Colonic mucosa (tissue), 4 donors: Measurements from ENCODE around the gene GNPDA1. TPM values are rescaled to one million over a fixed set of nuclear protein-coding genes. Genes with fewer than 3 reads are reported as not detected.
A peak's percentile ranks its signal among the peaks of the same experiment; 100 is the strongest.

Experiments
- DNase-seq: peaks from one replicate; pipeline ENCODE4 v3.0.0-alpha.2; 2020
- H3K27ac ChIP-seq: fragments of 200-600 bp; one replicate; pipeline ENCODE4 v1.8.0; 2021
- H3K27me3 ChIP-seq: fragments of 200-600 bp; one replicate; pipeline ENCODE4 v1.8.0; 2021
- H3K36me3 ChIP-seq: fragments of 200-600 bp; one replicate; pipeline ENCODE4 v1.8.0; 2021
- H3K4me1 ChIP-seq: fragments of 200-600 bp; one replicate; pipeline ENCODE4 v1.8.0; 2021; ENCODE audit warnings: mild to moderate bottlenecking
- H3K4me3 ChIP-seq: fragments of 200-600 bp; one replicate; pipeline ENCODE4 v1.8.0; 2021
- H3K9ac ChIP-seq, 2 donors: one replicate each; pipeline ENCODE4 v1.7.0; 2013; ENCODE audit warnings: control low read depth in 2 of 2, low read depth in 2 of 2, low read length in 2 of 2
- H3K9me3 ChIP-seq: fragments of 200-600 bp; one replicate; pipeline ENCODE4 v1.8.0; 2021
- intact Hi-C: fragments of 100-400 bp; cut with DNase I; formaldehyde crosslinking; loops from one replicate; pipeline ENCODE4 v1.14.1; 2022
- total RNA-seq, 2 donors: library from RNA; stranded (reverse); fragmentation: NEBNext Ultra II Directional in 1 of 2; extraction: Animal tissue kit (Norgen Biotek cat#: 25700) in 1 of 2; gene quantifications; one replicate each; pipeline ENCODE4 v1.2.1, GENCODE V29; 2021
- TF ChIP-seq, protein P1 (sequence below): fragments of 200-600 bp; IDR thresholded peaks from one replicate; pipeline ENCODE4 v1.8.0; 2022; ENCODE audit warnings: antibody characterized with exemption, mild to moderate bottlenecking
- donor health status: healthy.
- donor health status: DM: no; HTN: no; CAD: no.
- donor health status: DM: no; HTN: no; CAD: no.

Gene GNPDA1
- total RNA-seq, 2 donors from 2014 or later, result 15.5 to 19.6 TPM

DNA sequence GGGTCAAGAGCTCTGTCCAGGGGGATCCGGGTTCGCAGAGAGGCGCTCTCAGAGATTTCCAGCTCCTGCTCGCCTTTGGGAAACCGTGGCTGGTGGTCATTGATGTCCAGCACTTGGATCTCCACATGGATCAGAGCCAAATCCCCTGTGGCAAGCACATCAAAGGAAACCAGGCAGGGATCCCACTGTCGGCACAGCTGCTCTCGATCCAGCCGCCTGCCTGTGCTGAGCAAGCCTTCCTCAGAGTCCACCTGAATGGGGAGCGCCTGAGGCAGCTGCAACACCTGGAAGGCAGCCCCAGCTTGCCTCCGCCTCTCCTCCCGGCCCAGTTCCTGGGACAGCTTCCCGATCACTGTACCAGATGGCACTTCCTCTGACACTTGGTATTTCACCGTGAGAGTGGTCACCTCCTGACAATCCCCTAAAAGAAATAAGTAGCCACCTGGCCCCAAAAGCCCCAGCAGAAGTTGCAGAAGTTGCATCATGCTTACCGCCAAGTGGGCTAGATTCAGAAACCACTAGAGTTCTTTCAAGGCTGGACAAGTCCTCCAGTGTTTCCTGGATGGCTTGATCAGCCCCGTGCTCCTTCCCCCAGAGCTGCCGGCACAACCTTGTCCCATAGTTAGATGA, 55.3 kb downstream of the GNPDA1 start:
- intact Hi-C loops, result no loop called here
- H3K4me1 ChIP-seq, result no peaks in the 10 kb centered on the region
- H3K9me3 ChIP-seq, result no peaks in the 10 kb centered on the region
- H3K27ac ChIP-seq, result no peak overlapping the region
- TF ChIP-seq, protein P1, sequence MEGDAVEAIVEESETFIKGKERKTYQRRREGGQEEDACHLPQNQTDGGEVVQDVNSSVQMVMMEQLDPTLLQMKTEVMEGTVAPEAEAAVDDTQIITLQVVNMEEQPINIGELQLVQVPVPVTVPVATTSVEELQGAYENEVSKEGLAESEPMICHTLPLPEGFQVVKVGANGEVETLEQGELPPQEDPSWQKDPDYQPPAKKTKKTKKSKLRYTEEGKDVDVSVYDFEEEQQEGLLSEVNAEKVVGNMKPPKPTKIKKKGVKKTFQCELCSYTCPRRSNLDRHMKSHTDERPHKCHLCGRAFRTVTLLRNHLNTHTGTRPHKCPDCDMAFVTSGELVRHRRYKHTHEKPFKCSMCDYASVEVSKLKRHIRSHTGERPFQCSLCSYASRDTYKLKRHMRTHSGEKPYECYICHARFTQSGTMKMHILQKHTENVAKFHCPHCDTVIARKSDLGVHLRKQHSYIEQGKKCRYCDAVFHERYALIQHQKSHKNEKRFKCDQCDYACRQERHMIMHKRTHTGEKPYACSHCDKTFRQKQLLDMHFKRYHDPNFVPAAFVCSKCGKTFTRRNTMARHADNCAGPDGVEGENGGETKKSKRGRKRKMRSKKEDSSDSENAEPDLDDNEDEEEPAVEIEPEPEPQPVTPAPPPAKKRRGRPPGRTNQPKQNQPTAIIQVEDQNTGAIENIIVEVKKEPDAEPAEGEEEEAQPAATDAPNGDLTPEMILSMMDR, result no peak
- H3K4me3 ChIP-seq, result no peak overlapping the region
- H3K36me3 ChIP-seq, result no peaks in the 10 kb centered on the region
- no peak for DNase-seq
- H3K9ac ChIP-seq, result peak overlapping the region in 1 of 2 donors; percentile 12
- no peaks in the 10 kb centered on the region for H3K27me3 ChIP-seq

DNA sequence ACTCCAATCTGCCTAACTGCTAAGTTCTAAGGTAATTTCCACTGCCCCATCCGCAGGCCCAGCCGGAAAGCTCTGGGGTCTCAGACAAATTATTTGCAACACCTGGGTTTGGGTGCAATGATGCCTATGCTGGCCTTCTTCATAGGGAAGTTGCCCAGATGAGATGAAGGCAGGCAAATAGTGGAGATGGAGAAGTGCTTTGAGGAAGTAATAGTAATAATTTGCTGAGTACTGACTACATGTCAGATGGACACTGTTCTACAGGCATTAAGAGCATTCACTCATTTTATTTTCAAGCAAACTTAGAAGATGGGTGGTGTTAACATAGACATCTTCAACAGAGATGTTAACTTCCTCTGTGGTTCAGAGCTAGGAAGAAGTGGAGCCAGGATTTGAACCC, 58.6 kb downstream of the GNPDA1 start:
- DNase-seq, result no peak
- no peaks in the 10 kb centered on the region for H3K4me1 ChIP-seq

DNA sequence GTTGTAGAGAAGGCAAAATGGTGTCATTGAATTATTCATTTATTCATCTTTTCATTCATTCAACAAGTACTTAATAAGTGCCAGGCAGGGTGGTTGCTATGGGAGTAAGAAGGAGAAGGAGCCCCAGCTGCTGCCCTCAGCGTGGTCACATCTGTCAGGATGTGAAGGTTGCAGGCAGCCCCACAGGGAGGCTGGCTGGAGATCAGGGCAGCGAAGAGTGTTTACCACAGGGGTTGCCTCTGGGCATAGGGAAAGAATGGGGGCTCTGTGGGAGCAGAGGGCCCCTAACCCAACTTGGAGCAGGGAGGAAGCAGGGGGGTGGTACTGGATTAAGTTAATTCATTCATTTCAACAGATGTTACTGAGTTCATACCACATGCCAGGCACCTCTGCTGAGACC, 60.8 kb downstream of the GNPDA1 start:
- intact Hi-C loops, result no loop called here
- TF ChIP-seq, protein P1, result no peak

More for the DNA sequence above, 58.6 kb downstream of the GNPDA1 start:
- H3K36me3 ChIP-seq, result no peaks in the 10 kb centered on the region
- no peak overlapping the region for H3K4me3 ChIP-seq
- intact Hi-C loops, result no loop called here
- H3K27me3 ChIP-seq, result no peaks in the 10 kb centered on the region
- H3K9me3 ChIP-seq, result no peaks in the 10 kb centered on the region
- H3K27ac ChIP-seq, result no peak overlapping the region
- TF ChIP-seq, protein P1, result no peak
- H3K9ac ChIP-seq, result no peak overlapping the region

DNA sequence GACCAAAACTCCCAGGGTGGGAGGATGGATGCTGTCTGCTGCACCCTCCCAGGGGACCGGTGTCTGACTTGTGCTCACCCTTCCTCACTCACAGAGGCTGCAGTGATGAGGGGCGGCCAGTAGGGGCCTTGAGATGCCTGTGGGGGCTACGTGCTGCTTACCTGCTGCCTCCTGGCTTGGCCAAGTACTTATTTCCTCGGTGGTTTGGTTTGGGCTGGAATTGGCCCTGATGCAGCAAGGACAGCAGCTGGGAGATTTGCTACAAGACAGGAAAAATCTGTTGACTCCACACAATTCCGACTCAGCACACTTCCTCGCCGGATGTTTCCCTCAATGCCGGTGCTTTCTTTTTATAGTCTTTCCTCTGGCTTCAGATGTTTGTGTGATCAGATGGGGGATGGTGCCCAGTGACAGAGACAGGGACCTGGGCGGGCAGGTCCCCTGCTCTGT, 61.5 kb downstream of the GNPDA1 start:
- H3K4me1 ChIP-seq, result no peaks in the 10 kb centered on the region
- TF ChIP-seq, protein P1, result no peak
- H3K27ac ChIP-seq, result no peak overlapping the region
- H3K27me3 ChIP-seq, result no peaks in the 10 kb centered on the region
- H3K9me3 ChIP-seq, result no peaks in the 10 kb centered on the region
- no peak for DNase-seq
- no peak overlapping the region for H3K9ac ChIP-seq
- H3K4me3 ChIP-seq, result no peak overlapping the region
- no peaks in the 10 kb centered on the region for H3K36me3 ChIP-seq
- intact Hi-C loops, result no loop called here

More for the DNA sequence above, 60.8 kb downstream of the GNPDA1 start:
- Histone ChIP-seq H3K9ac (no peak overlapping the region), H3K36me3 (no peaks in the 10 kb centered on the region), H3K27ac (no peak overlapping the region), H3K4me3 (no peak overlapping the region), H3K27me3 (no peaks in the 10 kb centered on the region), H3K4me1 (no peaks in the 10 kb centered on the region), H3K9me3 (no peaks in the 10 kb centered on the region)
- DNase-seq, result no peak

Other genes with a start within 250 kb of the GNPDA1 start
- gene PCDH1, start 134.6 kb downstream of the GNPDA1 start, total RNA-seq, result 100 to 1,000 TPM in 1 of 2 donors, 10 to 100 TPM in 1; 97.3 to 105 TPM
- gene DELE1, start 89.2 kb downstream of the GNPDA1 start, total RNA-seq, result 10 to 100 TPM; 69.2 to 69.4 TPM
- gene PCDH12, start 54.8 kb downstream of the GNPDA1 start, total RNA-seq, result 1 to 10 TPM; 1.1 to 1.3 TPM
- gene RNF14, start 43.9 kb downstream of the GNPDA1 start, total RNA-seq, result 10 to 100 TPM; 49.4 to 69.8 TPM
- 10 to 100 TPM; 37.1 to 56.9 TPM for gene NDFIP1, start 95.8 kb upstream of the GNPDA1 start, total RNA-seq